GM21723 (cell line): ENCODE data around the gene NEGR1.
"Not testable (repeated sequence)": the region's sequence is repeated elsewhere in the genome, so short reads cannot be mapped to it uniquely, and the experiment has no call there.

Experiments used
- ATAC-seq: cut with Tn5 transposase; IDR thresholded peaks from one replicate; pipeline ENCODE4 v1.9.1; 2021; ENCODE audit warnings: mild to moderate bottlenecking, moderate library complexity; ENCODE audit not compliant: unreplicated experiment

NEGR1 gene

DNA sequence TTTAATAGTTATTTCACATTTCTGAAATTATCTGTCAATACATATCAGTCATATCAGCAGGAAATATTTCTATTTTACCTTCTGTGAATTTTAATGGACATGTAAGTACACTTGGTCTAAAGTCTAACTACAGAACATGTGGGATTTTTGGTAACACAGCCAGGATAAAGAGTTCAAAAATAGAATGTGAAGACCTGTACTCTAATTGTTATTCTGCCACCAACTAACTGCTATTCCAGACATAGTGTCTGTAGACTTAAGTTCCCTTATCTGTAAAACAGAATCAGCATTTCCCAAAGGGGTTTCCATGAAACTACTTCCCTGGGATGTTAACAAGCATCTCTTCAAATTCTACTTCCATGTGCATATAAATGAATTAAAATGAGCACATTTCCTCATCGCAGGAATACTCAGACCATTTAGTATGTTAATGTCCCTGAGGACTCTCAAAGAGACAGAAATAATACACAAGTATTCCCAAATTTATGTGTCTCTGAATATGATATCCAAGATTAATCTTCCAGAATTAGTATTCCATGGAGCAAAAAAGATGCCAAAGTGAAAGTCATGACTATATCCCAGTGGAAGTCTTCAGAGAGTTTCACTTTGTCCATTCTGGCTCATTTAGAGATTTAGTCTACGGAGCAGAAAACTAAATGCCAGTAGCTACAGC, 325.6 kb downstream of the NEGR1 start:
- no peak for ATAC-seq

DNA sequence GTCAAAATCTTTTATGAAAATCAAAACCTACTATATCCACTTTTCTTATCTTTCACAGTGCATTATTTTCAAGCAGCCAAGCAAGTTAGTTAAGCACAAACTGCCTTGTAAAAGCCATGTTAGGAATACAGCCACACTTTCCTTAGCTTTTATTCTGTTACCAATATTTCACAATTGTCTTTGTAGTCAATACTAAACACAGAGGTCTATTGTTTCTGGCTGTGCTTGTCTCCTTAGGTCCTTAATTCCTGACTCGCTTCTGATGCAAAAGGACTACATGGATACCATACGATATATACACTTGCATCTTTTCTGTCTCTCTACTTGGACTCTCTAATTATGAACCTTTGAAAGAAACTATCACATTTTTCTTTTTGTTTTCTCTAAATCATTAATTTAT, 331.8 kb downstream of the NEGR1 start:
- no peak for ATAC-seq

DNA sequence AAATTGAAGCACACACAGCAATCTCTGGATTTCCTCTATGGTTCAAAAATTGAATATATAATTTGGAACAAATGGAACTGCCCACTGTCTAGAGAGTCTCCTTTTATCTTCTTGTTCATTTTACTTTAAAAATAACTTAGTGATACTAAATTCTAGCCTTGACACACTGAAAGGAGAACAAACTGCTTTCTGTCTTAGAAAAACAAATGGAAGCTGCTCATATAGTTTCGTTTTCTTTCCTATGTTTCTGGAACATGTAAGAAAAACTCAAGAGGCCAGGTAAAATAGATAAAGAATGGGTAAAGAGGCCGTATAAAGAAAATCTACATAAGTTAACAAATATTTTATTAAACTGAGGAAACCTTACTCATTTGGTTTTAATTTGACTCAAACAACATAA, 332.7 kb downstream of the NEGR1 start:
- ATAC-seq: no peak

GRCh38 chr1:71948561-71948960, 333.8 kb downstream of the NEGR1 start:
- no peak for ATAC-seq

DNA sequence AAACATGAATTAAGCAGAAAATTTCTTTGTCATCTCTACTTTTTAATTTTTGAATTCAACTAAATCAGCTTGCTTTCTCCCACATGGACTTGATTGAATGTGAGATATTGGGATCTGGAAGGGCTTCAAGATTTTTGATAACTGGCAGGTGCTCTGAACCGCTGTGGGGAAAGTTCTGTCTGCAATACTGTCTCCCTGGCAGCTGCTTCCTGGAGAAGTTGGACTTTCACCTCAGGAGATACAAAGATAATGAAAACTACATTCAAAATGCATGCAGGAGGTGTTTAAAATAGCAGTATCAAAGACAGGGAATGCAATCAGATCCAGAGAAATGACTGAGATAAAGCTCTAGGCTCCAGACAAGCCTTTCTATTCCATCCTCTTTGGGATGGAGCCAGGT, 338.3 kb downstream of the NEGR1 start:
- no peak for ATAC-seq

DNA sequence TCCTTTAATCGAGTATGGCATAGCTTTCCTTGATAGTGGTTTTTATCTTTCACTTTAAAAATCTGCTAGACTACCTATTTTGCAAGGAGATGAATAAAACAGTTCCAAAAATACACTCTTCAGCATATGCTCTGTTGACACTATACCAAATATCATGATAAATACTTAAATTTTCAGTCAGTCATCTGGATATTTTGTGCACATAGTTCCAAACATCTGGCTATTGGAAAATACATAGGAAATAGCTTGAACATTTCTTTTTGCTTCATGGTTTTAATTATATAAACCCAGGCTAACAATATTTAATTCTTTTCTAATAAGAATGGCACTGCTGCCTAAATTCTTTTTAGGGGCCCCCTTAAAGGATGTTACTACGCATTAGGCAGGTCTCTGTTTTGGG, 342.1 kb downstream of the NEGR1 start:
- ATAC-seq: no peak

GRCh38 chr1:71930511-71930910, 351.8 kb downstream of the NEGR1 start:
- no peak for ATAC-seq

- no peak for ATAC-seq
These were observed 360.3 kb downstream of the NEGR1 start for GRCh38 chr1:71921935-71922559.

GRCh38 chr1:71921204-71921603, 361.1 kb downstream of the NEGR1 start:
- ATAC-seq: no peak

GRCh38 chr1:71920556-71920955, 361.8 kb downstream of the NEGR1 start:
- ATAC-seq: no peak

- no peak for ATAC-seq
These were observed 362.4 kb downstream of the NEGR1 start for GRCh38 chr1:71919811-71920509.

GRCh38 chr1:71918630-71919029, 363.7 kb downstream of the NEGR1 start:
- ATAC-seq: no peak

DNA sequence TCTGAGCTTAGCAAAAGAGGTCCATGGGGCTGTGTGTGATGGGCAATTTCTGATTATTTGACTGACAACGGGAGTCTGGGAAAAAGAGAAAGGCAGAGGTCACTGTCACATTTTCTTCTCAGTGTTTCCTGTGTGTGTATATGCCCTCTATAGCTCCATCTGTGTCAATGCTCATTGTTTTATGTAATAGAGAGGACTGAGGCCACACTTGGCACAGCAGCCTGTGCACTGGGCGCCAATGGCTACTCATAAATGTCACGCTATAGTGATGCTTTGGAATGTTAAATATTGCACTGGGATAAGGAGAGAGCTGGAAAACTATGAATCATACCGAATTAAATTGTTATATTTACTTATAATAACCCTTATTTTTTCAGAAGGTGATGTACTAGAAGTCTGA, 365.4 kb downstream of the NEGR1 start:
- no peak for ATAC-seq

GRCh38 chr1:71914626-71915025, 367.7 kb downstream of the NEGR1 start:
- ATAC-seq: no peak

- no peak for ATAC-seq
These were observed 373.4 kb downstream of the NEGR1 start for GRCh38 chr1:71908871-71909390.

- no peak for ATAC-seq
These were observed 374.0 kb downstream of the NEGR1 start for GRCh38 chr1:71908303-71908702.

DNA sequence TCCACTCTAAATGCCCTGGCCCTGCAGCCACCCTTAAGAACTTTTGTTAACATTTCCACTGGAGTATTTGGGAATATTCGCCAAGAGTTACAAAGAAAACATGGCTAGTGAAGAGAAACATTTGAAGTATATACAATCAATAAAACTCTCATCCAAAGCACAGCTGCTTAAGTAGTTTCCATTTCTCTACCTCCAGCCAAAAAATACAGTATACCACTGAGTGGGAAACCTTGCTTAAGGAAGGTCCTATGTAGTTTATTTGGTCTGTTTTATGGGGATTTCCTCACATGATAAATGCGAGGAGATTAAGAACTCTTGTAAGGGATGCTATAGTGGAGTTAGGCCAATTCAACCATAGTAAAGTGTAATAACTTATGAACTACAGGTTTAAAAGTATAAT, 382.5 kb downstream of the NEGR1 start:
- ATAC-seq: no peak

GRCh38 chr1:71888166-71888565, 394.2 kb downstream of the NEGR1 start:
- not testable (repeated sequence) for ATAC-seq

DNA sequence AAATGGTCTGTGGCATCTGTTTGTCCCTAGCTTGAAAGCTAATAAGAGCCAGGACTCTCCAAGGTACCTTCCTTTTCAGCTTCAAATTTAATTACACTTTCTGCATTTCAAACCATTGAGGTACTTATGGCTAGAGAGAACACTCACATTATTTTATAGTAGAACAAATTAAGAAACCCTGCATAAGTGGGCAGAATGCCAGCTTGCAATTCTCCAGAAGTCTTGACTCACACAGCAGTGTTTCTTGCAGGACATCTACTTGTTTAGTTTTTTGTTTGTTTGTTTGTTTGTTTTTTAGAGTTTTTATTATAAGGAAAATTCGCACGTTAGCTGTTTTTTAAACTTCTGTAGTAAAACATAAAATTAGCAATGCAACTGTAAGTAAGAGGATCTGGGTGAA, 397.2 kb downstream of the NEGR1 start:
- ATAC-seq: no peak

DNA sequence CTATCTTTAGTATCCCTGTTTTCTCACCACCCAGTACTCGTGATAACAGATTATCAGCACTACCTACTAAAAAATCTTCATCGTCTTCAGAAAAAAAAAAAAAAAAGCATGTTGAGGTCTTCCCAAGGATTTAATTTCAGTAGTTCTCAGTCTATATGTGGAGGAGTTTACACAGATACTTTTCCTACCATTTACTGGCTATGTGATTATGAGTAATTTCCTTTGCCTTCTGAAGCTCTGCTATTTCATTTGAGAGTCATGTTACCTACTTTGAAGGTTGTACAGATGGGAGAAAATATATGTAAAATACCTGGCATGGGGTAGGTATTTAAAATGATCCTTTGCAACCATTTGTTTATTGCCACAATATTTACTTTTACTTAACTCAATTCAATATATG, 399.7 kb downstream of the NEGR1 start:
- no peak for ATAC-seq

GRCh38 chr1:71882226-71882625, 400.1 kb downstream of the NEGR1 start:
- no peak for ATAC-seq

GRCh38 chr1:71881611-71882010, 400.7 kb downstream of the NEGR1 start:
- ATAC-seq: no peak
